GM23338 (cell line): ENCODE results near the gene TLCD3A. TPM values are rescaled to one million over a fixed set of nuclear protein-coding genes. Genes with fewer than 3 reads are reported as not detected.

Source experiments
- ATAC-seq: fragments of 200-7000 bp; cut with Tn5 transposase; 3 replicates; pipeline ENCODE4 v1.9.1; 2020
- DNase-seq: peaks from one replicate; pipeline ENCODE4 v3.0.0-alpha.2; 2015; ENCODE audit warnings: low spot score
- H2AFZ ChIP-seq: fragments of 200-600 bp; sonication (generic); 2 replicates; pipeline ENCODE4 v1.8.0; 2016; ENCODE audit warnings: antibody characterized with exemption, mild to moderate bottlenecking, moderate library complexity
- H3F3A ChIP-seq: fragments of 200-600 bp; sonication (generic); replicated peaks from 2 replicates; pipeline ENCODE4 v1.8.0; 2017; ENCODE audit warnings: antibody characterized with exemption, mixed run types, low read depth
- H3K27ac ChIP-seq: fragments of 200-600 bp; sonication (generic); 2 replicates; pipeline ENCODE4 v1.6.1; 2016; ENCODE audit warnings: low read depth
- H3K27me3 ChIP-seq: fragments of 200-600 bp; sonication (generic); 2 replicates; pipeline ENCODE4 v1.8.0; 2016; ENCODE audit warnings: mild to moderate bottlenecking, mixed run types, moderate library complexity; ENCODE audit not compliant: insufficient read depth
- H3K36me3 ChIP-seq: fragments of 200-600 bp; sonication (generic); 2 replicates; pipeline ENCODE4 v1.8.0; 2016; ENCODE audit warnings: mild to moderate bottlenecking; ENCODE audit not compliant: insufficient read depth
- H3K4me1 ChIP-seq: fragments of 200-600 bp; sonication (generic); 2 replicates; pipeline ENCODE4 v1.8.0; 2016; ENCODE audit warnings: mild to moderate bottlenecking, moderate library complexity; ENCODE audit not compliant: insufficient read depth
- H3K4me2 ChIP-seq: fragments of 200-600 bp; sonication (generic); 2 replicates; pipeline ENCODE4 v1.7.1; 2017; ENCODE audit warnings: mixed run types
- H3K4me3 ChIP-seq: fragments of 200-600 bp; sonication (generic); 2 replicates; pipeline ENCODE4 v1.6.1; 2016; ENCODE audit warnings: mixed run types
- H3K79me2 ChIP-seq: fragments of 200-600 bp; sonication (generic); replicated peaks from 2 replicates; pipeline ENCODE4 v1.8.0; 2017; ENCODE audit warnings: mild to moderate bottlenecking; ENCODE audit not compliant: insufficient read depth
- H3K9me2 ChIP-seq: fragments of 200-600 bp; sonication (generic); 2 replicates; pipeline ENCODE4 v1.8.0; 2017; ENCODE audit not compliant: insufficient read depth
- H4K20me1 ChIP-seq: fragments of 200-600 bp; sonication (generic); replicated peaks from 2 replicates; pipeline ENCODE4 v1.8.0; 2017; ENCODE audit warnings: mild to moderate bottlenecking; ENCODE audit not compliant: insufficient read depth
- H3K27ac Mint-ChIP-seq: 2 replicates; pipeline ENCODE4 v1.8.0; 2020; ENCODE audit warnings: inconsistent platforms, mild to moderate bottlenecking, moderate library complexity, mixed read lengths
- H3K27me3 Mint-ChIP-seq: 3 replicates; pipeline ENCODE4 v1.8.0; 2022; ENCODE audit warnings: low read depth, mild to moderate bottlenecking, moderate library complexity, mixed read lengths, inconsistent platforms; ENCODE audit not compliant: insufficient read depth, poor library complexity
- H3K36me3 Mint-ChIP-seq: 3 replicates; pipeline ENCODE4 v1.8.0; 2021; ENCODE audit warnings: low read depth, mild to moderate bottlenecking, inconsistent platforms, moderate library complexity, mixed read lengths
- H3K4me1 Mint-ChIP-seq: 3 replicates; pipeline ENCODE4 v1.8.0; 2020; ENCODE audit warnings: mild to moderate bottlenecking, inconsistent platforms, mixed read lengths
- H3K4me3 Mint-ChIP-seq: 3 replicates; pipeline ENCODE4 v1.8.0; 2021; ENCODE audit warnings: moderate library complexity, mild to moderate bottlenecking, inconsistent platforms, mixed read lengths
- H3K9me3 Mint-ChIP-seq: 3 replicates; pipeline ENCODE4 v1.8.0; 2020; ENCODE audit warnings: moderate library complexity, mild to moderate bottlenecking, inconsistent platforms, mixed read lengths
- CREB1 ChIP-seq: fragments of 250-450 bp; sonication (Bioruptor Pico); IDR thresholded peaks from 2 replicates; pipeline ENCODE4 v1.5.0; 2020; ENCODE audit warnings: low read depth, mild to moderate bottlenecking, moderate library complexity
- CTCF ChIP-seq, 2 experiments: fragments of 200-600 bp in 1 of 2; sonication (generic) in 1 of 2; conservative IDR thresholded peaks; 2 replicates each; pipeline versions ENCODE4 v1.5.1 to v1.6.1; 2016 to 2017; ENCODE audit warnings: antibody characterized with exemption in 2 of 2, low read depth in 2 of 2, mild to moderate bottlenecking in 2 of 2, moderate library complexity in 1 of 2
- EZH2 ChIP-seq: fragments of 200-600 bp; sonication (generic); IDR thresholded peaks from one replicate; pipeline ENCODE4 v1.8.0; 2017; ENCODE audit warnings: antibody characterized with exemption, mild to moderate bottlenecking, low read depth; ENCODE audit not compliant: unreplicated experiment
- EZH2phosphoT487 ChIP-seq: fragments of 200-600 bp; sonication (generic); IDR thresholded peaks from one replicate; pipeline ENCODE4 v1.8.1; 2018; ENCODE audit warnings: antibody characterized with exemption; ENCODE audit not compliant: unreplicated experiment
- JUNB ChIP-seq: IDR thresholded peaks from one replicate; pipeline ENCODE4 v1.6.1; 2016; ENCODE audit warnings: antibody characterized with exemption; ENCODE audit not compliant: unreplicated experiment
- NANOG ChIP-seq: IDR thresholded peaks from 2 replicates; pipeline ENCODE4 v1.6.1; 2016; ENCODE audit warnings: antibody characterized with exemption, borderline replicate concordance
- POLR2AphosphoS5 ChIP-seq: IDR thresholded peaks from 2 replicates; pipeline ENCODE4 v1.6.1; 2016; ENCODE audit warnings: antibody characterized with exemption, low read depth
- REST ChIP-seq: IDR thresholded peaks from one replicate; pipeline ENCODE4 v1.6.1; 2018; ENCODE audit warnings: antibody characterized with exemption; ENCODE audit not compliant: unreplicated experiment
- STAT1 ChIP-seq: IDR thresholded peaks from one replicate; pipeline ENCODE4 v1.6.1; 2016; ENCODE audit warnings: antibody characterized with exemption; ENCODE audit not compliant: unreplicated experiment
- ZNF114 ChIP-seq: fragments of 250-450 bp; sonication (Bioruptor Pico); IDR thresholded peaks from 2 replicates; pipeline ENCODE4 v1.5.0; 2020; ENCODE audit warnings: mild to moderate bottlenecking, moderate library complexity
- ZNF331 ChIP-seq: fragments of 250-450 bp; sonication (Bioruptor Pico); IDR thresholded peaks from 2 replicates; pipeline ENCODE4 v1.5.0; 2020; ENCODE audit warnings: low read depth, mild to moderate bottlenecking, moderate library complexity
- polyA plus RNA-seq: library from polyadenylated mRNA; unstranded; fragments of >200 nt; fragmentation: Nextera tagmentation; extraction: Ambion mirVana; gene quantifications from 2 replicates; pipeline ENCODE4 v1.2.1, GENCODE V29; 2016
- total RNA-seq: library from RNA; depleted of rRNA; stranded (reverse); fragments of >200 nt; shearing (Covaris generic); gene quantifications from 2 replicates; pipeline ENCODE4 v1.2.3, GENCODE V29; 2014
- TF ChIP-seq, protein P1 (sequence below): IDR thresholded peaks from 2 replicates; pipeline ENCODE4 v1.6.1; 2016; ENCODE audit warnings: antibody characterized with exemption
- TF ChIP-seq, protein P2 (sequence below): fragments of 250-450 bp; sonication (Bioruptor Pico); IDR thresholded peaks from 2 replicates; pipeline ENCODE4 v1.5.0; 2020; ENCODE audit warnings: mild to moderate bottlenecking, moderate library complexity

TLCD3A gene
- total and polyA plus RNA-seq, 2 experiments from 2014 or later = 10.3 to 21.1 TPM

GRCh38 chr17:708132-708531 is 24.3 kb upstream of the TLCD3A start:
- H3K4me1 Mint-ChIP-seq = no peaks in the 10 kb centered on the region
- H3K4me3 Mint-ChIP-seq = no peak overlapping the region
- H3K27me3 ChIP-seq = no peaks in the 10 kb centered on the region
- no peak overlapping the region for H3K4me2 ChIP-seq
- H3K79me2 ChIP-seq = peaks cover 29% of the 10 kb centered on the region
- no peaks in the 10 kb centered on the region for H3F3A ChIP-seq
- no peaks in the 10 kb centered on the region for H3K9me2 ChIP-seq
- H4K20me1 ChIP-seq = peaks cover 4% of the 10 kb centered on the region
- DNase-seq (no peak), ATAC-seq (no peak)
- H3K27ac ChIP-seq = no peak overlapping the region
- H3K4me1 ChIP-seq = no peaks in the 10 kb centered on the region
- peaks cover 13% of the 10 kb centered on the region; the same call in 1 of the 2 replicates for H3K36me3 ChIP-seq
- H3K9me3 Mint-ChIP-seq = no peaks in the 10 kb centered on the region
- TF ChIP-seq REST = no peak
- no peak for TF ChIP-seq EZH2
- TF ChIP-seq POLR2AphosphoS5 = no peak
- no peak for TF ChIP-seq ZNF331
- TF ChIP-seq, protein P1, sequence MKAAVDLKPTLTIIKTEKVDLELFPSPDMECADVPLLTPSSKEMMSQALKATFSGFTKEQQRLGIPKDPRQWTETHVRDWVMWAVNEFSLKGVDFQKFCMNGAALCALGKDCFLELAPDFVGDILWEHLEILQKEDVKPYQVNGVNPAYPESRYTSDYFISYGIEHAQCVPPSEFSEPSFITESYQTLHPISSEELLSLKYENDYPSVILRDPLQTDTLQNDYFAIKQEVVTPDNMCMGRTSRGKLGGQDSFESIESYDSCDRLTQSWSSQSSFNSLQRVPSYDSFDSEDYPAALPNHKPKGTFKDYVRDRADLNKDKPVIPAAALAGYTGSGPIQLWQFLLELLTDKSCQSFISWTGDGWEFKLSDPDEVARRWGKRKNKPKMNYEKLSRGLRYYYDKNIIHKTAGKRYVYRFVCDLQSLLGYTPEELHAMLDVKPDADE = no peak
- no peak for TF ChIP-seq CREB1 (CRISPR knock-in tag)
- TF ChIP-seq JUNB = no peak
- no peak for TF ChIP-seq ZNF114 (CRISPR knock-in tag)
- TF ChIP-seq EZH2phosphoT487 = no peak
- no peak for TF ChIP-seq NANOG
- no peak for TF ChIP-seq STAT1
- no peak for TF ChIP-seq CTCF (conservative IDR thresholded peaks at IDR 0.05; ENCODE audit: low read depth in 2 of 2)
- TF ChIP-seq, protein P2, sequence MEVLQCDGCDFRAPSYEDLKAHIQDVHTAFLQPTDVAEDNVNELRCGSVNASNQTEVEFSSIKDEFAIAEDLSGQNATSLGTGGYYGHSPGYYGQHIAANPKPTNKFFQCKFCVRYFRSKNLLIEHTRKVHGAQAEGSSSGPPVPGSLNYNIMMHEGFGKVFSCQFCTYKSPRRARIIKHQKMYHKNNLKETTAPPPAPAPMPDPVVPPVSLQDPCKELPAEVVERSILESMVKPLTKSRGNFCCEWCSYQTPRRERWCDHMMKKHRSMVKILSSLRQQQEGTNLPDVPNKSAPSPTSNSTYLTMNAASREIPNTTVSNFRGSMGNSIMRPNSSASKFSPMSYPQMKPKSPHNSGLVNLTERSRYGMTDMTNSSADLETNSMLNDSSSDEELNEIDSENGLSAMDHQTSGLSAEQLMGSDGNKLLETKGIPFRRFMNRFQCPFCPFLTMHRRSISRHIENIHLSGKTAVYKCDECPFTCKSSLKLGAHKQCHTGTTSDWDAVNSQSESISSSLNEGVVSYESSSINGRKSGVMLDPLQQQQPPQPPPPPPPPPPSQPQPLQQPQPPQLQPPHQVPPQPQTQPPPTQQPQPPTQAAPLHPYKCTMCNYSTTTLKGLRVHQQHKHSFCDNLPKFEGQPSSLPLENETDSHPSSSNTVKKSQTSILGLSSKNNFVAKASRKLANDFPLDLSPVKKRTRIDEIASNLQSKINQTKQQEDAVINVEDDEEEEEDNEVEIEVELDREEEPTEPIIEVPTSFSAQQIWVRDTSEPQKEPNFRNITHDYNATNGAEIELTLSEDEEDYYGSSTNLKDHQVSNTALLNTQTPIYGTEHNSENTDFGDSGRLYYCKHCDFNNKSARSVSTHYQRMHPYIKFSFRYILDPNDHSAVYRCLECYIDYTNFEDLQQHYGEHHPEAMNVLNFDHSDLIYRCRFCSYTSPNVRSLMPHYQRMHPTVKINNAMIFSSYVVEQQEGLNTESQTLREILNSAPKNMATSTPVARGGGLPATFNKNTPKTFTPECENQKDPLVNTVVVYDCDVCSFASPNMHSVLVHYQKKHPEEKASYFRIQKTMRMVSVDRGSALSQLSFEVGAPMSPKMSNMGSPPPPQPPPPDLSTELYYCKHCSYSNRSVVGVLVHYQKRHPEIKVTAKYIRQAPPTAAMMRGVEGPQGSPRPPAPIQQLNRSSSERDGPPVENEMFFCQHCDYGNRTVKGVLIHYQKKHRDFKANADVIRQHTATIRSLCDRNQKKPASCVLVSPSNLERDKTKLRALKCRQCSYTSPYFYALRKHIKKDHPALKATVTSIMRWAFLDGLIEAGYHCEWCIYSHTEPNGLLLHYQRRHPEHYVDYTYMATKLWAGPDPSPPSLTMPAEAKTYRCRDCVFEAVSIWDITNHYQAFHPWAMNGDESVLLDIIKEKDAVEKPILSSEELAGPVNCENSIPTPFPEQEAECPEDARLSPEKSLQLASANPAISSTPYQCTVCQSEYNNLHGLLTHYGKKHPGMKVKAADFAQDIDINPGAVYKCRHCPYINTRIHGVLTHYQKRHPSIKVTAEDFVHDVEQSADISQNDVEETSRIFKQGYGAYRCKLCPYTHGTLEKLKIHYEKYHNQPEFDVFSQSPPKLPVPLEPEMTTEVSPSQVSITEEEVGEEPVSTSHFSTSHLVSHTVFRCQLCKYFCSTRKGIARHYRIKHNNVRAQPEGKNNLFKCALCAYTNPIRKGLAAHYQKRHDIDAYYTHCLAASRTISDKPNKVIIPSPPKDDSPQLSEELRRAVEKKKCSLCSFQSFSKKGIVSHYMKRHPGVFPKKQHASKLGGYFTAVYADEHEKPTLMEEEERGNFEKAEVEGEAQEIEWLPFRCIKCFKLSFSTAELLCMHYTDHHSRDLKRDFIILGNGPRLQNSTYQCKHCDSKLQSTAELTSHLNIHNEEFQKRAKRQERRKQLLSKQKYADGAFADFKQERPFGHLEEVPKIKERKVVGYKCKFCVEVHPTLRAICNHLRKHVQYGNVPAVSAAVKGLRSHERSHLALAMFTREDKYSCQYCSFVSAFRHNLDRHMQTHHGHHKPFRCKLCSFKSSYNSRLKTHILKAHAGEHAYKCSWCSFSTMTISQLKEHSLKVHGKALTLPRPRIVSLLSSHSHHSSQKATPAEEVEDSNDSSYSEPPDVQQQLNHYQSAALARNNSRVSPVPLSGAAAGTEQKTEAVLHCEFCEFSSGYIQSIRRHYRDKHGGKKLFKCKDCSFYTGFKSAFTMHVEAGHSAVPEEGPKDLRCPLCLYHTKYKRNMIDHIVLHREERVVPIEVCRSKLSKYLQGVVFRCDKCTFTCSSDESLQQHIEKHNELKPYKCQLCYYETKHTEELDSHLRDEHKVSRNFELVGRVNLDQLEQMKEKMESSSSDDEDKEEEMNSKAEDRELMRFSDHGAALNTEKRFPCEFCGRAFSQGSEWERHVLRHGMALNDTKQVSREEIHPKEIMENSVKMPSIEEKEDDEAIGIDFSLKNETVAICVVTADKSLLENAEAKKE = no peak
- no peaks in the 10 kb centered on the region for H3K27me3 Mint-ChIP-seq
- peaks cover 19% of the 10 kb centered on the region for H3K36me3 Mint-ChIP-seq
- H2AFZ ChIP-seq = no peak overlapping the region
- no peak overlapping the region for H3K4me3 ChIP-seq
- H3K27ac Mint-ChIP-seq = no peak overlapping the region
